Stimulated activated CD4-positive, alpha-beta T cell treated with anti-CD3 and anti-CD28 coated beads, Interleukin-1b, Interleukin-23, amount 100 ng/mL, for 1 hour (primary cell): ENCODE data around the gene TTF2.
"Not testable (repeated sequence)": the region's sequence is repeated elsewhere in the genome, so short reads cannot be mapped to it uniquely, and the experiment has no call there.

Experiments used
- DNase-seq, 2 donors: peaks; one replicate each; pipeline ENCODE4 v3.0.0-alpha.2; 2020; ENCODE audit warnings: low read depth in 2 of 2

The TTF2 gene

DNA sequence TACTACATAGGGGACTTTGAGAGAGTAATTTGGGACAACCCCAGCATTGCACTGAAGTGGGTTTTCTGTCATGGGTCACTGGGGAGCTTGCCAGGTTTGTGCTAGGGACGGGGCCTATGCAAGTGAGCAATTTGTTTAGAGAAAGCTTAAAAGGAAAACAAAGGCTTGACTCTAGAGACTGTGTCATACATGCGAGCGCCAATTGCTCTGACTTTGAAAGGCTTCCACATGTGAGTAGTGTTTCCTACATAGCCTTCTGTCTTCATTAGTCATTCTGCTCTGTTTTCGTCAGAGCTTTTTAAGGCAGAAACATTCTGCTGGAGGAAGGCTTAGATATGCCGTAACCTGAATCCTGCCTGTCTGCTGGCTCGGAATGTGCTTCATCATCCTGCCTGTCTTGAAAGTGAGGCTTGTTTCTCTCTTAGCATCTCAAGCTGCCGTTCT is 33.0 kb downstream of the TTF2 start:
- DNase-seq = no peak

DNA sequence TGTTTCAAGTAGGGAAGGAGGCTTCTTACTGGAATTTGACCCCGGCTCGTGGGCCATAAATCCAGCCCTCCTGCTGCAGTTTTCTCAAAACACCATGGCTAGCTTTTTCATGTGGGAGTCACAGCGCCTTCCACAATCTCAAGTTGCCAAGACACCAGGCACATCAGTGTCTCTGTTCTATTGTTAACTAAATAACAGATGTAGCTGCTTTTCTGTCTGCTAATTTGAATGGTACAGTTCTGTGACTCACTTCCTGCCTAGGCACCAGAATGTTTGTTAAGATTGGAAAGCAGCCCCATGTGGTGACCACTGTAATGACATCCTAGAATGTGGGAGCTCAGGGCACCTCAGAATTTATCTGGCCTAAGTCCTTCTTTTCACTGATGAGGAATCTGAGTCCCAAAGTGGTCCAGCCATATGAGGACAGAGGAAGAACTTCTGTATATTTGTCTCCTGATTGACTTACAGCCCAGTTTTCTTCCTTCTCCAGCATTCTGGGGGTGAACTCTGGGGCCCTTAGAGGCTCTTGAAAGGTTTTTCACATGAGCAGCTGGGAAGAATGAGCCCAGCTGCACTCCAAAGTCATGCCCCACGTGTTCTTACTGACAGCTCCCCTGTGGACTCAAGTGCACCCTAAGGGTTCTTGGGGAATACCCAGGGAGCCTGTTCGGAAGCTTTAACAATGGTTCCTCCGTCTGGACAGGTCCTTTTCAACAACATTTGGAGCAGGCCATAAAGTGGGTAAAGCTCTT is 33.9 kb downstream of the TTF2 start:
- no peak for DNase-seq

- DNase-seq = no peak
Measured at GRCh38 chr1:117094841-117095604, 34.9 kb downstream of the TTF2 start.

DNA sequence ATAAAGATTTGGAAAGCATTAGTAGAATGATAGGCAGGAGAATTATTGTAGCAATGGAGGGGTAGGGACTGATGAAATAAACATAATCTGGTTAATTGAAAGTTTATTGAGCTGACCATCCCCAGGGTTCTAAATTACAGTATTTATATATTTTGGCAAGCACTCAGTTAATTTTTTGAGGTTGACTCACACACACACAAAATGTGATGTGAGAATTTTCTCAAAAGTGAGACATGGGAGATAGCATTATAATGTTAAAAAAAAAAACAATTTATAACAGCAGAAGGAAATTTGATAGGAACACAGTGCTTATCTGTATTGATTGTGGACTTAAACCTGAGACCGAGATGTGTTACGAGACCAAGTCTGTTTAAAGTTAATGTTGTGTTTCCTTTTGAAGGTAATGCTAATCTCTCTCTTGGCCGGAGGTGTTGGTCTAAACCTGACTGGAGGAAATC is 36.9 kb downstream of the TTF2 start:
- DNase-seq = no peak

DNA sequence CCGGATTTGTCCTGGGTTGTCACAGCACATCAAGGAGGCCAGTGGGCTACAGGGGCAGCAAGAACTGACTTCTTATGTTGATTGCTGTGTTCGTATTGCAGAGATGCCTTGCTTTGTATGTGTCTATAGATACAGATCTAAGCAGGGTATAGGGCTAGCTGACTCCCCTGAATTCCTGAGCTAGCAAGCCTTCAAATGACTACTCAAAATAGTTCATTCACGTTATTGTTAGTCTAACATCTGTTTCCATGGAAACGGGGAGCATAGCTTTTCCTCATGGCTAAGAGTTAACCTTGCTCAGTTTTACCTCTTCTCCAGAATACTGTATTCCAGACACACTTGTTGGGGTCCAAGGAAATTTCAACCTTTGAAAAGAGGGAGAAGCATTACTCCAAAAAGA is 37.3 kb downstream of the TTF2 start:
- no peak for DNase-seq

GRCh38 chr1:117098287-117098890 is 38.3 kb downstream of the TTF2 start:
- DNase-seq = no peak

- DNase-seq = no peak
Measured at GRCh38 chr1:117101334-117101733, 41.2 kb downstream of the TTF2 start.

GRCh38 chr1:117101858-117102257 is 41.7 kb downstream of the TTF2 start:
- not testable (repeated sequence) for DNase-seq

GRCh38 chr1:117104986-117105385 is 44.9 kb downstream of the TTF2 start:
- DNase-seq = no peak

DNA sequence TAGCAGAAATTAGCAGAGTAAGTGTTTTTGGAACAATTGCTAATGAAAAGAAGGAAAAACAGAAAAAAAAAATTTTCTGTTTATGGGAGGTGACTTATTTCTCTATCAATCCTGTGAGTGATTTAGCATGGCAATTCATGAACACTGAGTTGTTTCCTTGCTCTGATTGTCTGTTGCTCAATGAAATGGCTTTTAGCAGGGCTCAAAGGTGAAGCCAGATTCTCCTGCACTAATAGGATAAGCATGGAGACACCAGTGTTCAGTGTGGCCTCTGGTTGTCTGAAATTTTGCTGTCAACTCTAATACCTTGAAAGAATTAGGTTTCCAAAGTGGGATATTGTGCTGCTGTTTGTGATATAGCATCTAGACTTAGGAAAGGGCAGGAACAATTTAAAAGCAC is 45.6 kb downstream of the TTF2 start:
- no peak for DNase-seq

- DNase-seq = no peak
Measured at GRCh38 chr1:117106478-117106877, 46.4 kb downstream of the TTF2 start.

DNA sequence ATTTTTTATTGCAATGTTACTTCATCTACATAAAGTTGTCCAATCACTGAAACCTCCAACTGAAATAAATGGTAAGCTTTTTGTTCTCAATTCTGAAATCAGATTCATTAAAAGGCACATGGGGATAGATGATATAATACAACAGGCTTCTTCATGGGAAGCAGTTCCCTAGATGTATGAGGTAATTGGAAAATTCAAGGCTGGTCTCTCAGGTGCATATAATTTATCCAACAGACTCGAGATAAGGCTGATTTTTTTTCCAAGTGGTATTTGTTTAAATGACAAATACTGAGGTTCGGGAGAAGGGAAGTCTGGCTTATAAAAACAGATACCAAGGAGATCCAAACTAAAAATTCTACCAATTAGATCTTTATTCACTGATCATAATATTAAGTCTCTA is 47.2 kb downstream of the TTF2 start:
- no peak for DNase-seq

- no peak for DNase-seq
Measured at GRCh38 chr1:117110774-117111173, 50.6 kb downstream of the TTF2 start.

- DNase-seq = no peak
Measured at GRCh38 chr1:117112047-117112717, 52.1 kb downstream of the TTF2 start.

- no peak for DNase-seq
Measured at GRCh38 chr1:117113199-117113598, 53.1 kb downstream of the TTF2 start.

GRCh38 chr1:117114877-117115276 is 54.8 kb downstream of the TTF2 start:
- DNase-seq = no peak

- DNase-seq = no peak
Measured at GRCh38 chr1:117116090-117116783, 56.1 kb downstream of the TTF2 start.

GRCh38 chr1:117116784-117117130 is 56.6 kb downstream of the TTF2 start:
- DNase-seq = no peak

DNA sequence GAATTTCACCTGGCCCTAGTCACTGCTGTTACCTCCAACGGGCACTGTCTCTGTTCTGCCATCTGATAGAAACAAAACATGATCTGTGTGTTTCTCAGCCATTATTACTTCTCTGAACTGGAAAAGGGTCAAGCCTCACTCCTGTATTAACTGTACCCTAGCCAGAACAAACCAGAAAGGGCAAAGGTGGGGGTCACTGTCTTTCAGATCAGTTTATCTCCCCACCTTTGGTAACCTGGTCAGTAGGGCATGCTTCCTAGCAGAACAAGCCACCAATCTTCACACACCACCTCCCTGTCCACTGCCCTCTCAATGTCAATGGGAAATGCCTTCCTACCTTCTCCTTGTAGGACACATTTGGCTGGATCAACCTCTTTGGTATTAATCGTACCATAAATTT is 57.6 kb downstream of the TTF2 start:
- DNase-seq = no peak

- no peak for DNase-seq
Measured at GRCh38 chr1:117118137-117118536, 58.0 kb downstream of the TTF2 start.

- not testable (repeated sequence) for DNase-seq
Measured at GRCh38 chr1:117119144-117119543, 59.0 kb downstream of the TTF2 start.
